Measurements from ENCODE around the gene CELF2.

Gene CELF2

GRCh38 chr10:11285171-11285570 lies 267.5 kb downstream of the CELF2 start:
- no peak for DNase-seq

DNA sequence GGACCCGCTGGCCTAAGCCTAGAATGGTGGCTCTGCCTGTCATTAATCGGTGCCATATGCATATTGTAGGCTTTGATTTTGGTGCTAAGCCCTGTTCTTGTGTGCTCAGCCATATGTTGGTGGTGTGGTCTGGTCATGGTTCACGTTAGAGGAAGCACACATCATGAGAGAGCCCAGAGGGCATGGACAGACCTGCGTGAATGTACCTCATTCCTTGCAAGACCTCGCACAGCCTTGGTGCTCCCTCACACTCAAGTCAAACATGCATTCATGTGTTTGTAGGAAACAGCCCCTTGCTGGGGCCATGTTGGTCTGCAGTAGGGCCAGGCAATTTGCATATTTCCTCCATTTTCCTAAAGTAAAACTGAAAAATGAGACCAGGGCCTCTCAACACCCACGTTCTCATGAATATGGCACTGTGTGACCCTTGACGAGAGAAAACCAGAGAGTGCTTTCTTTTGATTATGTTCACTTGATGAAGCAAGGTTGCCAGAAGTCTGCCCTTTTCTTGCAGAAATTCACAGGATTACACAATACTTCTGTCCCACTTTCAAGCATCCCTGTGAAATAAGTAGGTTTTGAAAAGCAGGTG lies 268.7 kb downstream of the CELF2 start:
- DNase-seq, result no peak

GRCh38 chr10:11288302-11288701 lies 270.6 kb downstream of the CELF2 start:
- DNase-seq, result no peak

DNA sequence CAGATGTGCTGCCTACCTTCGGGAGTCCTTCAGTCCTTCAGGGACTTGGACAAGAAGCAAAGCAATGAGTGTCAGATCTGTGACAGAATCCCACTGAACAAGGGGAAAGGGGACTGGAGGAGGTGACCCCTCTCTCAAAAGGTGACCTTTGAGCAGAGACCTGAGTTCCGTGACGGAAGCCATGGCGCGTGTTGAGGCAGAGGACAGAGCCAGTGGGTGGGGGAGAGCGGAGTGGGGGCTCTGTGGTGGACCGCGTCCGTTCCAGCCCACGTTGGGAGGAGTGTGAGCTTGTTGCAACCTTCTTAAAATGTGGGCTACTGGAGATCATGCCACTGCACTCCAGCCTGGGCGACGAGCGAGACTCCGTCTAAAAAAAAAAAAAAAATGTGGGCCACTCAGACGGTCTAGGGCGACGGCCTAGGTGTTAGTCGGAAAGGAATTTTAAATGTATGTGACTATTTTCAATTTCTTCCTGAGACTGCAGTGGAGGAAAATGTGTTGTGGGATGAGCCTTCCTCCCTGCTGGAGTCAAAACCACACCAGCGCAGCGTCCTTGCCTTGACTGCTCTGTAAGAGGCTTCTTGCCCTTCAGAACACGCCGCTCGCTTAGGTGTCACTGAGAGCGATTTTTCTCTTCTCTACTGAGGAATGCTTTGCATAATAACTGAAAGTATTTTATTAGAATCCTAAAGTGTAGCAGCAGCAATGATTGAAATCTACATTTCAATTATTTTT lies 272.7 kb downstream of the CELF2 start:
- DNase-seq, result no peak

DNA sequence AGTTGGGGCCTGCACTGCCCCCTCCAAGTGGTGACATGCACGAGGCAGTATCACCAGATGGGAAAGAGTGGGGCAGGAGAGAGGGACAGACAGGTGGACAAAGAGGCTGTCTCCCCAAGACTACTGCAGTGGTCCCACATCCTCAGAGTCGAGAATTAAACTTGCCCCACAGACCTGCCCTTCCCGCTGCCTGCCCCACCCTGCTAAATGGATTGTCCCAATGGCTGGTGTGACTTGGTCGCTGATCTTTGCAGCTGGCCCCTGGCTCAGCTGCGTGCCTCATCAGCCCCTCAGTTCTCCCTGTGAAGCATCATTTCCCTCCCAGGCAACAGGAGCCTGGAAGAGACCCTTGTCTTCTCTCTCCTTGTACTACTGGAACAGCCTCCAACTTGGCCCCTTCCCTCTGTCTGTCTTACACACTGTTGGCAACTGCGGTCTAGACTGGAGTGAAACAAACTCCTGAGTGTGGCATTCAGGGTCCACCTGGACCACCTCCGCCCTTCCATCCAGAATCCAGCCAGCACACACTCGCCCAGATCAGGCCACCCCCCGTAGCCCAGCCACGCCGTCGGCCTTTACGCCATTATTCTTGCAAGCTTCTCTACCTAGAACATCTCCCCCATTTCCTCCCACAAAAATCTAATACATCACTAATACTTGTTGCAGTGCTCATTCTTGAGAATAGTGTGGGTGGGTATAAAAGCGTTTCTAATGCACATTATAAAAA lies 275.1 kb downstream of the CELF2 start:
- no peak for DNase-seq

DNA sequence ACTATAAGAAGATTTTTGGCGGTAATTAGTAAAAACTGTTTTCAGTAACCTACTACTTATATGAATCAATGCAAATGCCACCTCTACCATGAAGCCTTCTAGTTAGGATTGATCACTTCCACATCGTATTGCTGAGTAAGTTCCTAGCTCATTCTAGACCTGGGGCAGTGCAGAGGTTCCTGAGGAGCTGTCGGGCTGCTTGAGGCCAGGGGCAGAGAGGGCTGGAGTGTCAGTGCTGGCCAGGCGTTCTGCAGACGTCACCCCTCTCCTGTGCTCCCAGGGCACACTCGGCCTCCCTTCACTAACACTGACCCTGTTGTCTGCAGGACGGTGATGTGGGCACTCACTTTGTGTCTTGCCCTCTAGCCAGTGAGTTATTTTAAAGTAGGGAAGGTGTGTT lies 275.7 kb downstream of the CELF2 start:
- no peak for DNase-seq

- no peak for DNase-seq
Observed at GRCh38 chr10:11294831-11295450, 277.3 kb downstream of the CELF2 start.

GRCh38 chr10:11295492-11295891 lies 277.8 kb downstream of the CELF2 start:
- DNase-seq, result no peak

GRCh38 chr10:11297136-11297535 lies 279.5 kb downstream of the CELF2 start:
- DNase-seq, result no peak

DNA sequence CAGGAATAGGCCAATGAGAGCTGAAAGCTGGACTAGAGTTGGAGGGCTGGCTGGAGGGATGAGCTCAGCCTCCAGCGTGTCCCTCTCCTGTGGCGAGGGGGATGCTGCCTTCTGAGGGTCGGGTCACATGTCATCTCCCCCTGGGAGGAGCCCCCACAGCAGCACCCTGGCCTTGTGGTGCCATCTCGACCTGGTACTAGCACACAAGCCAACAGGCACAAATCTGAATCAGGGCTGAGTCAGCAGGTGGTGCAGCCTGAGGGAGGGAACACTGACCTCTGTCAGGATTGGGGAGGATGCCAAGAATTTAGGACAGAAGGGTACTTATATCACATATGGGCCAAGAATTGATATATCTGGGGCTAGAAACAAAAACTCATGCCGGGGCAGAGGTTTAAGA lies 280.4 kb downstream of the CELF2 start:
- no peak for DNase-seq

DNA sequence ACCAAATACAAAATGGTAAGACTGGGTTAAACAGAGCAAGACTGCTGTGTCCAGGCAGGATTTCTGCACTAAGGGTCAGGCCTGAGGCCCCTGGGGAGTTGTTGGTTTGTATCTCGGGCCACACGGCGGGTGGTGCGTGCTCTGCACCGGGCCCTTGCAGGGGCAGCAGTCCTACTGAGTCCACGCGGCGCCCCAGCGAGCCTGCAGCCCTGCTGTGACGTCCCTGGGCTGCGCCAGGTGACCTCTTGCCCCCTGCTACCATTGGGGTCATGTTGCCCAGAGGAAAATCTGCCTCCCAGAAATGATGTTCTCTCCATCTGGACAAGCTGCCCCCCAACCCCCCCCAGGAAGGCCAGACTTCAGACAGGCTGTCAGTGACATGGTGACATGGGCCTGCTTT lies 281.5 kb downstream of the CELF2 start:
- no peak for DNase-seq

- DNase-seq, result no peak
Observed at GRCh38 chr10:11300026-11300425, 282.4 kb downstream of the CELF2 start.

DNA sequence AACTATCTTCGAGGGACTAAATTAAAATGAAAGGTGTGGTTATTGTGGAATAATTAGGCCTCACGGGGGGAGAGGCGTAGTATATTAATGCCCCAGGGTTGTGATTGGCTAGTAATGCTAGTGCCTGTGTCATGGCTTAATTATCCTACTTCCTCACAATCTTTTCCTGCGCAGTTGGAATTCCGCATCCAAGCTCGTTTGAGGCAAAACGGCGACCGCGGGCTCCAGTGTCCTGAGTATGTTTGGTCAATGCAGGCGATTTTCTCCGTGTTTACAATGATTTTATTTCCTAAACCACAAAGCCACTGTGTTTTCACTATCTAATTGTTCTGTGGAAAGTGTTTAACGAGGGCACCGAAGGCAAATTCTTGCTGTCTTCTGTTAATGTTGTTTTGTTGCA lies 282.9 kb downstream of the CELF2 start:
- no peak for DNase-seq

DNA sequence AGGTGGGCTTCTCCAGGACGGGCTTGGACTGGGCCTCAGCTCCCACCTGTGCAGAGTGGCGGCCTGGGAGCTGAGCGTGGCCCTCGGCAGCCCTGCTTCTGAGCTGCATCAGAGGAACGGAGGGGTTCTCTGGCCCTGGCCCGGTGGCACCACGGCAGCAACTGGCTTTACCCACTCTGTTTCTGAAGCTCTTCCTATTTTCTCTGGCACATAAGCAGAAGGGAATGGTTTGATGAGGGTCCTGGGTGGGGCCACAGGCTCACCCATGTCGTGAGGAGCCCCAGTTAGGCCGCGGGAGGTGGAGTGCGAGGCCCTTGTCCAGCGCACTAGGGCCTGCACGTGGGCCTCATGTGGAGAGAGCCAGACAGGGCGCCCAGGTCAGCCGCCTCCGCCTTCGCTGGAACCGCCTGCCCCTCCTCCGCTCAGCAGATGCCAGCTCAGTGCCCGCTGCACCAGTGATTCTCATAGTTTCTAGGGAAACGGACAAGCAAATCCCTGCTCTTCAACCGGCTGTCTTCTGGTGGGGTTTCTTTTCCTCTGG lies 284.0 kb downstream of the CELF2 start:
- DNase-seq, result no peak

GRCh38 chr10:11302181-11302580 lies 284.5 kb downstream of the CELF2 start:
- no peak for DNase-seq

GRCh38 chr10:11303361-11304170 lies 285.9 kb downstream of the CELF2 start:
- DNase-seq, result no peak

- DNase-seq, result no peak
Observed at GRCh38 chr10:11304906-11305585, 287.4 kb downstream of the CELF2 start.

GRCh38 chr10:11305825-11306593 lies 288.3 kb downstream of the CELF2 start:
- no peak for DNase-seq

- DNase-seq, result no peak
Observed at GRCh38 chr10:11307004-11307403, 289.3 kb downstream of the CELF2 start.

DNA sequence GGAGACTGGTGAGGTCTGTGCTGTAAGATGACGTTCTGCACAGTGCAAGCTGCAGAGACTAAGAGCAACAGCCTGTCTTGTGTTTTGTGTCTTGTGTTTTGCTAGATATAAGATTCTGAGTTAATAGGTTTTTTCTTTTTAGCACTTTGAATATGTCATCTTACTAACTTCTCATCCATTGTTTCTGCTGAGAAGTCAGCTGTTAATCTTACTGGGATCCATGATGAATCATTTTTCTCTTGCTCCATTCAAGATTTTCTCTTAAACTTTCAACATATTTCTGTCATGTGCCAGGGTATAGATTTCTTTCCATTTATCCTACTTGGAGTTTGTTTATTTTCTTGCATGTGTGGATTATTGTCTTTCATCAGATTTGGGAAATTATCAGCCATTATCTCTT lies 290.3 kb downstream of the CELF2 start:
- no peak for DNase-seq

DNA sequence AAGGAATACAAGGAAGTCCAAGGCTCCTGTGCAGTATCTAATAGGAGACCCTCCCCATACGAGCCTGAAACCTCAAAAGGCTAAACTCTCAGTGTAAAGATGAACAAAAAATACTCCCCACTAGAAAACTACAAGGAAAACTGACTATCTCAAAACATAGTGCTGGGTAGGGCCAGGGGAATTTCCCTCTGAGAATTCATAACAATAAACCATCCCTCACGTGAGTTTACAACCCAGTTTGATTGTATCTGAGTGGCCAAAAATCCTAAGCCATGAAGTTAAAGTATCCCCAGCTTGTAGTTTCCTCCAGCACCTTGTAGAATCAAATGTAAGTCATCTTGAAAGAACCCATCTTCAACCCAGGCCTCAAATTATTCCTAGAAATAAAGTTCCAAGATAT lies 293.4 kb downstream of the CELF2 start:
- no peak for DNase-seq
